HG02970 (cell line): ENCODE data around the gene MYOM3.

Experiments
- ATAC-seq: cut with Tn5 transposase; IDR thresholded peaks from one replicate; pipeline ENCODE4 v1.9.1; 2021; ENCODE audit warnings: mild to moderate bottlenecking, moderate library complexity, moderate number of reproducible peaks; ENCODE audit not compliant: unreplicated experiment, low FRiP score

Gene MYOM3

GRCh38 chr1:24117722-24118409 is 5.9 kb upstream of the MYOM3 start:
- ATAC-seq, result no peak

- no peak for ATAC-seq
These were observed 5.2 kb upstream of the MYOM3 start for GRCh38 chr1:24117132-24117531.

- no peak for ATAC-seq
These were observed 2.8 kb upstream of the MYOM3 start for GRCh38 chr1:24114753-24115152.

- ATAC-seq, result no peak
These were observed 1.7 kb upstream of the MYOM3 start for GRCh38 chr1:24113641-24114033.

GRCh38 chr1:24111262-24111995 is 506 bp downstream of the MYOM3 start:
- ATAC-seq, result no peak

GRCh38 chr1:24110642-24111261 is 1.2 kb downstream of the MYOM3 start:
- no peak for ATAC-seq

- ATAC-seq, result no peak
These were observed 2.1 kb downstream of the MYOM3 start for GRCh38 chr1:24109686-24110475.

GRCh38 chr1:24109166-24109483 is 2.8 kb downstream of the MYOM3 start:
- no peak for ATAC-seq

- no peak for ATAC-seq
These were observed 3.4 kb downstream of the MYOM3 start for GRCh38 chr1:24108334-24109165.

- no peak for ATAC-seq
These were observed 4.3 kb downstream of the MYOM3 start for GRCh38 chr1:24107462-24108138.

- no peak for ATAC-seq
These were observed 6.4 kb downstream of the MYOM3 start for GRCh38 chr1:24105368-24106160.

GRCh38 chr1:24104854-24105253 is 7.1 kb downstream of the MYOM3 start:
- ATAC-seq, result no peak

GRCh38 chr1:24103879-24104278 is 8.1 kb downstream of the MYOM3 start:
- ATAC-seq, result no peak

GRCh38 chr1:24103408-24103807 is 8.5 kb downstream of the MYOM3 start:
- ATAC-seq, result no peak

GRCh38 chr1:24102961-24103360 is 9.0 kb downstream of the MYOM3 start:
- no peak for ATAC-seq

- ATAC-seq, result no peak
These were observed 9.9 kb downstream of the MYOM3 start for GRCh38 chr1:24101796-24102586.

GRCh38 chr1:24100945-24101737 is 10.8 kb downstream of the MYOM3 start:
- no peak for ATAC-seq
